Breast epithelium (tissue), 4 donors: Measurements from ENCODE around the gene SNX11. TPM values are rescaled to one million over a fixed set of nuclear protein-coding genes. Genes with fewer than 3 reads are reported as not detected.
A peak's percentile ranks its signal among the peaks of the same experiment; 100 is the strongest.

Source experiments
- DNase-seq, 2 donors: peaks; one replicate each; pipeline ENCODE4 v3.0.0-alpha.2; 2019; ENCODE audit warnings: low spot score in 2 of 2
- H3K27ac ChIP-seq, 2 donors: fragments of 200-600 bp; sonication (generic) in 1 of 2; one replicate each; pipeline ENCODE4 v1.5.1; 2016 to 2019; ENCODE audit warnings: mild to moderate bottlenecking in 1 of 2
- H3K27me3 ChIP-seq, 2 donors: fragments of 200-600 bp; sonication (generic) in 1 of 2; one replicate each; pipeline versions ENCODE4 v1.5.1 to v1.6.0; 2017 to 2019; ENCODE audit warnings: control low read depth in 1 of 2, mild to moderate bottlenecking in 1 of 2
- H3K36me3 ChIP-seq: fragments of 200-600 bp; one replicate; pipeline ENCODE4 v1.5.1; 2019
- H3K4me1 ChIP-seq, 2 donors: fragments of 200-600 bp; sonication (generic); one replicate each; pipeline ENCODE4 v1.5.1; 2016 to 2019; ENCODE audit warnings: control low read depth in 1 of 2
- H3K4me3 ChIP-seq, 3 donors: fragments of 200-600 bp; sonication (generic); 1 replicate in 2 of 3; 2 replicates in 1 of 3; pipeline ENCODE4 v1.5.1; 2016 to 2019; ENCODE audit warnings: mild to moderate bottlenecking in 3 of 3, moderate library complexity in 2 of 3
- H3K9me3 ChIP-seq, 2 donors: fragments of 200-600 bp; sonication (generic) in 1 of 2; one replicate each; pipeline ENCODE4 v1.5.1; 2016 to 2019; ENCODE audit warnings: control low read depth in 1 of 2
- POLR2A ChIP-seq: fragments of 450-650 bp; IDR thresholded peaks from one replicate; pipeline ENCODE4 v1.6.1; 2016; ENCODE audit warnings: antibody characterized with exemption, mild to moderate bottlenecking, moderate library complexity
- POLR2AphosphoS5 ChIP-seq, 3 donors: sonication (generic); formaldehyde crosslinking; IDR thresholded peaks; one replicate each; pipeline ENCODE4 v1.6.1; 2017; ENCODE audit warnings: antibody characterized with exemption in 3 of 3
- intact Hi-C: fragments of 100-400 bp; cut with DNase I; formaldehyde crosslinking; loops from one replicate; pipeline ENCODE4 v1.15.1; 2023; ENCODE audit warnings: low total_unique reads
- total RNA-seq, 3 donors: library from RNA; depleted of rRNA; stranded (reverse); fragments of >200 nt; gene quantifications; one replicate each; pipeline ENCODE4 v1.1.0, GENCODE V29; 2016
- TF ChIP-seq, protein P1 (sequence below), 3 donors: fragments of 450-650 bp; IDR thresholded peaks; one replicate each; pipeline ENCODE4 v1.5.1; 2016 to 2017; ENCODE audit warnings: antibody characterized with exemption in 3 of 3, mild to moderate bottlenecking in 3 of 3, moderate library complexity in 3 of 3

The SNX11 gene
- total RNA-seq, 3 donors from 2014 or later = 13.4 to 19.7 (median 14.2) TPM

GRCh38 chr17:48106802-48107136 lies 797 bp upstream of the SNX11 start:
- H3K4me1 ChIP-seq = no peaks in the 10 kb centered on the region
- no peaks in the 10 kb centered on the region for H3K27me3 ChIP-seq
- H3K9me3 ChIP-seq = no peaks in the 10 kb centered on the region
- H3K27ac ChIP-seq = peak overlapping the region; percentile 93 to 95
- no peaks in the 10 kb centered on the region for H3K36me3 ChIP-seq
- H3K4me3 ChIP-seq = peak overlapping the region; percentile 68 to 87 (median 74)
- no peak for DNase-seq
- intact Hi-C loops = no loop called here
- TF ChIP-seq POLR2AphosphoS5 (IDR thresholded peaks at IDR 0.05) (no peak), POLR2A (no peak)
- TF ChIP-seq, protein P1, sequence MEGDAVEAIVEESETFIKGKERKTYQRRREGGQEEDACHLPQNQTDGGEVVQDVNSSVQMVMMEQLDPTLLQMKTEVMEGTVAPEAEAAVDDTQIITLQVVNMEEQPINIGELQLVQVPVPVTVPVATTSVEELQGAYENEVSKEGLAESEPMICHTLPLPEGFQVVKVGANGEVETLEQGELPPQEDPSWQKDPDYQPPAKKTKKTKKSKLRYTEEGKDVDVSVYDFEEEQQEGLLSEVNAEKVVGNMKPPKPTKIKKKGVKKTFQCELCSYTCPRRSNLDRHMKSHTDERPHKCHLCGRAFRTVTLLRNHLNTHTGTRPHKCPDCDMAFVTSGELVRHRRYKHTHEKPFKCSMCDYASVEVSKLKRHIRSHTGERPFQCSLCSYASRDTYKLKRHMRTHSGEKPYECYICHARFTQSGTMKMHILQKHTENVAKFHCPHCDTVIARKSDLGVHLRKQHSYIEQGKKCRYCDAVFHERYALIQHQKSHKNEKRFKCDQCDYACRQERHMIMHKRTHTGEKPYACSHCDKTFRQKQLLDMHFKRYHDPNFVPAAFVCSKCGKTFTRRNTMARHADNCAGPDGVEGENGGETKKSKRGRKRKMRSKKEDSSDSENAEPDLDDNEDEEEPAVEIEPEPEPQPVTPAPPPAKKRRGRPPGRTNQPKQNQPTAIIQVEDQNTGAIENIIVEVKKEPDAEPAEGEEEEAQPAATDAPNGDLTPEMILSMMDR (IDR thresholded peaks at IDR 0.05) = no peak

- Histone ChIP-seq H3K4me3 (peak overlapping the region in 1 of 3 donors; percentile 10), H3K4me1 (no peaks in the 10 kb centered on the region), H3K27ac (peak overlapping the region; percentile 46 to 66), H3K9me3 (no peaks in the 10 kb centered on the region), H3K27me3 (no peaks in the 10 kb centered on the region), H3K36me3 (no peaks in the 10 kb centered on the region)
- intact Hi-C loops = no loop called here
- TF ChIP-seq POLR2AphosphoS5 (IDR thresholded peaks at IDR 0.05) (no peak), POLR2A (no peak)
- no peak for DNase-seq
Measured at GRCh38 chr17:48110761-48111160, 3.2 kb downstream of the SNX11 start.

- no peak overlapping the region for H3K4me3 ChIP-seq
- no peak overlapping the region for H3K27ac ChIP-seq
- H3K27me3 ChIP-seq = no peaks in the 10 kb centered on the region
- DNase-seq = no peak
- no peaks in the 10 kb centered on the region for H3K36me3 ChIP-seq
- intact Hi-C loops = no loop called here
- TF ChIP-seq, protein P1 (IDR thresholded peaks at IDR 0.05) = no peak
- TF ChIP-seq POLR2A (no peak), POLR2AphosphoS5 (IDR thresholded peaks at IDR 0.05) (no peak)
- no peaks in the 10 kb centered on the region for H3K9me3 ChIP-seq
- H3K4me1 ChIP-seq = no peaks in the 10 kb centered on the region
Measured at GRCh38 chr17:48111937-48112241, 4.3 kb downstream of the SNX11 start.

- TF ChIP-seq POLR2A = no peak
- TF ChIP-seq POLR2AphosphoS5 (IDR thresholded peaks at IDR 0.05) = no peak
- TF ChIP-seq, protein P1 (IDR thresholded peaks at IDR 0.05) = no peak
- Histone ChIP-seq H3K4me3 (no peak overlapping the region), H3K9me3 (no peaks in the 10 kb centered on the region), H3K27ac (no peak overlapping the region), H3K4me1 (no peaks in the 10 kb centered on the region), H3K27me3 (no peaks in the 10 kb centered on the region), H3K36me3 (no peaks in the 10 kb centered on the region)
- intact Hi-C loops = no loop called here
- no peak for DNase-seq
Measured at GRCh38 chr17:48113201-48113676, 5.7 kb downstream of the SNX11 start.

DNA sequence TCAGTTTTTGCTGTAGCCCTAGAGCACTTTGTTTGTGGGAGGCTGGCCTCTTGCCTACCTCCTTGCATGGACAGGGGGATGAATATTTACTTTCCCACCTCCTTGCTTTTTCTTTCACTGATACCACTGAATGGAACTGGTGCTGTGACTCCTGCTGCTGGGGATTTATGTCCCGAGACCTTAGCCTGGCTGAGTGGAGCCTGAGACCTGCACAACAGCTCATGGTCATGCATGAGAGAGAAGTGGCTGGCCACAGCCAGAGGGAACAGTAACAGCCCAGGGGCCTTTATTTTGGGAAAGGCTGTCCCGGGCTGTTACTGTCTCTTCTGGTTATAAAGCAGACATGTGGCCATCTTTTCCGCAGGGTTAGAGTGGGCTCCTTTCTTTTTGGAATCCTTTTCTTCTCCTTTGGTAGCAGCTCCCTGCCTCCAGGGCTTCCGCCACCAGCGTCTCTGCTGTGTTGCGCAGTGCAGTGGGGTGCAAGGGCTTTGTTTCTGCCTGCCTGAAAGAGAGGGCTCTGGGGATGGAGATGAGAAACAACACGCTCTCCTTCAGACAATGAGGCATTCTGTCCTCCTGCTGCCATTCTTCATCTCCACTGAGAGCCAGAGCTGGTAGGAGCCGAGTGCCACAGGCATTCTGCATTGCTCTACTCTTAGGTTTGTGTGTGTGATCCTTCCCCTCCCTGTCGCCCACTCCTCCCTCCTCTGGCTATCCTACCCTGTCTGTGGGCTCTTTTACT lies 14.5 kb downstream of the SNX11 start:
- no peak for DNase-seq
- Histone ChIP-seq H3K36me3 (no peaks in the 10 kb centered on the region), H3K27ac (no peak overlapping the region), H3K4me1 (no peaks in the 10 kb centered on the region), H3K27me3 (no peaks in the 10 kb centered on the region), H3K4me3 (no peak overlapping the region), H3K9me3 (no peaks in the 10 kb centered on the region)
- TF ChIP-seq, protein P1 (IDR thresholded peaks at IDR 0.05) = no peak
- TF ChIP-seq POLR2A (no peak), POLR2AphosphoS5 (IDR thresholded peaks at IDR 0.05) (no peak)
- intact Hi-C loops = loop anchor here (1.0 to 5.0 kb wide), 2 partner anchors 8 to 95 kb away; no protein-coding TSS in a partner anchor
